Stimulated activated CD8-positive, alpha-beta memory T cell treated with anti-CD3 and anti-CD28 coated beads, Interleukin-12 subunit alpha, Interleukin-12 subunit beta, amount 100 ng/mL, for 4 hours (primary cell): ENCODE data around the gene G0S2.

Experiments
- DNase-seq: peaks from one replicate; pipeline ENCODE4 v3.0.0-alpha.2; 2020; ENCODE audit warnings: low read depth

G0S2 gene, protein sequence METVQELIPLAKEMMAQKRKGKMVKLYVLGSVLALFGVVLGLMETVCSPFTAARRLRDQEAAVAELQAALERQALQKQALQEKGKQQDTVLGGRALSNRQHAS

DNA sequence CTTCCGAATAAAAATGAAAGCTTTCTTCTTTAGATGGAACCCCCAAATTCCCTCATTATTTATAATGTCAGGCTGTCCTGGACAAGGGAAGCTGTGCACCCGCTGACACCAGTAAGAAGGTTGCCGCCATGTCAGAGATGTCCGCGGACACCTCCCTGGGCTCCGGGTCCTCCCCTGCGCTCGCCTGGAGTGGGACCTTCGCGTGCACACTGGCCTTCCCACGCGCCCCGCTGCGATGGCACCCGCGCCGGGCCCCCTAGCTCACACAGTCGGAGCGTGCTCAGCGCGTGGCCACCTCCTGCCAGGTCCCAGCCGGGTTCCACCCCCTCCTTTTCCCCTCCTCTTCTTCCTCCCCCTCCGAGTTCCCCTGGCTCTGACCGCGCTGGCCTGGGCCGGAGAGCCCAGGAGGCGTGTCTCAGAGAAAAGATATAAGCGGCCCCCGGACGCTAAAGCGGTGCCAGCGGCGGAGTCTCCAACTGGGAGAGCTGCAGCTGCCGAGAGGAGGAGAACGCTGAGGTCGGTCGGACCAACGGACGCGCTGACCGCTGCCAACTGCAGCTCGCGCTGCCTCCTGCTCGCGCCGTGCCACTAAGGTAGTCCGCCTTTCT is at the start of gene G0S2:
Gene G0S2, plus strand, starts transcription at position 456 of the 608 bp plus-strand sequence. CDS start 273 bp downstream, outside the sequence.
- no peak for DNase-seq

DNA sequence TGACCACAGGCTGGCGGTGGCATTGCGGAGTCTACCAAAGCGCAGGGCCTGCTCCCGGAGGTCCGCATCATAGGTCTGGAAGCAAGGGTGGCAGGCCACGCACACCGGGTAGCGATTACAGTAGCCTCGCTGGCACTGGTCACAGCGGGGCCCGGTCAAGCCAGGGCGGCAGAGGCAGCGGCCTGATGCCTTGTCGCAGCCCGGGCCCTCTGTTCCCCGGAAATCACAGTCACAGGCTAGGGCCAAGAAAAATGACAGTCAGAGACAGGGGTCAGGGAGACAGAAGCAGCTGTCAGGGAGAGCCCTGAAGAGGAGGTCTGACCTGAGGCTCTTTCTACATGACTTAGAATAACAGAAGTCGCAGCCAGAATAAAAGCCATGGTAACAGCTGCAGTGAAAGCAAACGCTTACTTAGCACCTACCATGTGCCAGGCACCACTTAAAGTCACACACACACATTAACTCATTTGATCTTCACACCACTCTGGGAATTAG is 49.4 kb upstream of the G0S2 start:
- no peak for DNase-seq

DNA sequence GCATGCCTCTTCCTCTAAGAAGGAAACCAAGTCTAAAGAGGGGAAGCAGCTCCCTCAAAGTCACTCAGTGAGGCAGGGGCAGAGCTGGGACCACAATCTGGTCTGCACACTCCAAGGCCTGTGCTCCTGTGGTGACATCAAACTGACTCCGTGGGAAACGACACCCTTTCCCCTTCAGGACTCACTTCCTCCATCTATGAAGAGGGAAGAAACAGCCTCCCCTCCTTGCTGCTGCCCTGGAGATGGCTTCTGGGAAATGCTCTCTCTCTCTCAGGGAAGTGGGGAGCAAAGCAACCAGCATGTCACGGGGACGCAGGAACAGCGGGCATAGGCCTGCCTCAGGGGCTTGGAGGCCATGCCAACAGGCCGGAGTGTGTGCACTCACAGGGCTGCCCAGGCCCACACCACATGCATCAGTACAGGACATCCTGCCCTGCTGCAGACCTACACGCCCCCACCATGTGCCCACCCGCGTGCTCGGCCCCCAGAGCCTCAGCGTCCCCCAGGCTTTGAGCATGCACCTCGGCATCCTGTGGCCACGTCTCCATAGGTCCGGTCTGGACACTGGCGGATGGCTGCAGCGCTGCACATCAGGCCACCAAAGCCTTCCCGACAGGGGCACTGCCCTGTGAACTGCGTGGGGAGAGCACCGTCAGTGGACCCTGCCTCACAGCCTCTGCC is 48.7 kb upstream of the G0S2 start:
- DNase-seq, result no peak

DNA sequence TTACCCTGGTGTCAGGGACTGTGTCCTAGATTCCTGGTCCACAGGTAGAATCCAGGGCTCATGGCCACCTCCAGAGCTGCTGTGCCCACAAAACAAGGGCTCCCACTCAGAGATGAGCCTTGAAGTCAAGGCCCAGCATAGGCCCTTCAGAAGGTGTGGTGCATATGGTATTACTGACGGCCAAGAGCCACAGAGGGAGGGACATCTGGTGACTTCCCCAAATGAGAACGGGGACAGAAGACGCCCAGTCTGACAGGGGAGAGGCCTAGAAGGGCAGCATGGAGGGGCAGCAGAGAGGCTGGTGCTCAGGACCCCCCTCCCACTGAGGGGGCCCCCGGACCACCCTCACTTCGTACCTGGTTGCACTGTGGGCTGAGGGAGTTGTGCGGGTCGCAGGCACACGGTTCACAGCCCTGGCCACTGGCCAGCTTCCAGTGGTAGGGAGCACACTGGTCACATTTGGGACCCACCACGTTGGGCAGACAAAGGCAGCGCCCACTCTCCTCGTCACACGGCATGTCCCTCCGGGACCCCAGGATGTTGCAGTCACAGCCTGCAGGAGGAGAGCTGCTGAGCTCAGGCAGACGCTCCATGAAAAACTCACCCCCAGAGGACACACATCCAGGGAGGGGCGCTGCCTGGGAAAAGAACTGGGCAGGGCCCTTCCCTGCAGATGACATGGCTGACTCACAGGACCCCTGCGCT is 48.0 kb upstream of the G0S2 start:
- no peak for DNase-seq

DNA sequence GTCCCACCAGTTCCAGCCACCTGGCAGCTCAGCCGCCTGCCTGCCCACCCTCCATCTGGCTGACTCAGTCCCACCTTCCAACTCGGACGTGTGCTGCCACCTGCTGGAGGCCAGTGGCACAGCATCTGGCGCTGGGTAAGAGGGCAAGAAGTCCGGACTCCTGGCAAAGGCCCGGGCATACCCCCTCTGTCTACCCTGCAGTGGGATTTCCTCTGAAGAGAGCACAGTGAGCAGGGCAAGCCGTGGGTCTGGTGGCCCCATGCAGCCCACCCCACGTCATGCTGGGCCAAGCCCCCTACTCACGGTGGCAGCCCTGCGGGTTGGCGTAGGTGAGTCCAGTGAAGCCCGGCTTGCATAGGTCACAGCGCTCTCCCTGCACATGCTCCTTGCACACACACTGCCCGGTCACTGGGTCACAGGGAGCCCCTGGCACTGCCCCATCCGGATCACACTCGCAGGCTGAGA is 47.4 kb upstream of the G0S2 start:
- DNase-seq, result peak; percentile 55

DNA sequence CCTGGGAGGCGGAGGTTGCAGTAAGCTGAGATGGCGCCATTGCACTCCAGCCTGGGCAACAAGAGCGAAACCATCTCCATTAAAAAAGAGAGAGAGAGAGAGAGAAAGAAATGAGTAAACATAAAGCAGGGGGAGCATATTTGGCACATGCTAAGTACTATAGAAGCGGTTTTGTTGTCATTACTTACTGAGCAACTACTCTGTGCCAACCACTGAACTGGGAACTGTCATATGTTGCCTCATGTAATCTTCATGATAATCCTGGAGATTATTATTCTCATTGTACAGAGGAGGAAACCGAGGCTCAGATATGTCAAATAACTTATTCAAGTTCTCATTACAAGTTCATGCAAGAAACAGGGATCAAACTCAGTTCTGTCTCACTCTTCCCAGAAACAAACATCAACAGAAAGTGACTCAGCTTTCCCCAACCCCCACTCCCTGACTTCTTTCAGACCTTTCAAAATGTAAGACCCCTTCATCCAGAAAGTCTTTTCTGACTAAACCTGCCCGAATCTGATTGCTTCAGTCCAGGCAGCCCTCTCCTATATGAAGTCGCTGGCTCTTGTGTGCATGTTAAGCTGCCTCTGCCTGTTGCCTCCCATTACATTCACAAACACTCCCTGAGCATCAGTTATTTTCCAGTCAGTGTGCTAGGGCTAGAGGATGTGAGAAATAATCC is 46.5 kb upstream of the G0S2 start:
- no peak for DNase-seq

DNA sequence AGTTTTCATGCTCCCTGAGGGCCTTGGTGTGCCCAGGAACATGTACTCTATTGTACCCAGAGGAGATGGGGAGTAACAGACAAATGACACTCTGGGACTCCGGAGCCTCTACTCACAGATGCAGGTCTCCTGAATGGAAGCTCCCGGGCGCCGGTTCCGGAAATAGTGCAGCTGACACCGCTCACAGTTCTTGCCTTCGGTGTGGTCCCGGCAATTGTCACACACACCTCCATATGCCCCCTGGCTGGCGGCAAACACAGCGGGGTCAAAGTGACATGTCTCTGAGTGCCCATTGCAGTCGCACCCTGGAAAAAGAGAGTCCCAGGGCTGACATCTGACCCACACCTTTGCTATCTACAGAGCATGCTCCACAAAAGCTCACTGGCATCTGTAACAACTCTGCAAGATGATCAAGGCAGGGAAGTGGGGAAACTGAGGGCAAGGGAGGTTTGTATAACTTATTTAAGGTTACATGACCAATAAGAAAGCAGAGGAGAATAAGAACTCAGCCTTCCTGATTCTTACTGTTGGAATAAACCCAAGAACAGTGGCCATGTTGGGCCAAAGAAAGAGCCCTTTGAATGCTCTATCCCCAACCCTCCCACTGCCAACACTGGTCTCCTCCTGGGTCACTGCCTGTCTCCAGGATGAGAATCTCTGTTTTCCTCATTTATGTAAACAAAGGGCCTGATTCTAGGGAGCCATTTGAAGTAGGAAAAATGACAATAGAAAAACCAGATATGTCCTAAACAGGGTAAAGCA is 45.4 kb upstream of the G0S2 start:
- DNase-seq, result no peak

DNA sequence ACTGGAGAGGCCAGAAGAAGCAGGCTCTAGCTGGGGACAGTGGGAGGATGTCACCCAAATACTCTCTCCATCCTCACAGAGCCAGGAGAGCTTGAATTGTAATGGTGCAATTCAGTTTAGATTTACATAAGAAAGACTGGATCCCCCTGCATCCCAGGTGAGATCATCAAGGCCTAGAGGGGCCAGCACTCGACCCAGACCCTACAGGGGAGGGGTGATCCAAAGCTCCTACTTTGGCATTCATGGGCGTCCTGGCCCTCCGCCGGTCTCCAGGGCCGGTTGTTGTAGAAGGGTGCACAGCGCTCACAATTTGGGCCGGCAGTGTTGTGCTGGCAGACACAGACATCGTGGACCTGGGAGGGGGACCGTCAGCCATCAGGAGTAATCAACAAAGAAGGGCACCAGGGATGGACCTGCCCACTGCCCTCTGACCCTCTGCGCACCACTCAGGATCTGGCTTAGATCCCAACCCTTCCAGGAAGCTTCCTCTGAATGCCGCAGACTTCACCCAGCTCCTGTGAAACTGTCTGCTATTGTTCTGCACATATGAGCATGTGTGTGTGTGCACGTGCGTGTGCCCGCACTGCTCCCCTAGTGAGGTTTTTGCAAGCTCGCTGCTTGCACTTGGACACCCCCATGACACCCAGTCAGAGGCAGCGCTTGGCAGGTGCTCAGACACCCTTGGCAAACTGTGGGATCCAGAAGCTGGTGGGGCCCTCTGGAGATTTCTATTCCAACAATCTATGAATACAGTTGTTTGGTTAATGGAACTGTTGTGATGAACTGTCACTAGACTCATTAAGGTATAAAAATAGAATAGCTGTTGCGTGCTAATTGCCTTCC is 44.6 kb upstream of the G0S2 start:
- DNase-seq, result no peak

DNA sequence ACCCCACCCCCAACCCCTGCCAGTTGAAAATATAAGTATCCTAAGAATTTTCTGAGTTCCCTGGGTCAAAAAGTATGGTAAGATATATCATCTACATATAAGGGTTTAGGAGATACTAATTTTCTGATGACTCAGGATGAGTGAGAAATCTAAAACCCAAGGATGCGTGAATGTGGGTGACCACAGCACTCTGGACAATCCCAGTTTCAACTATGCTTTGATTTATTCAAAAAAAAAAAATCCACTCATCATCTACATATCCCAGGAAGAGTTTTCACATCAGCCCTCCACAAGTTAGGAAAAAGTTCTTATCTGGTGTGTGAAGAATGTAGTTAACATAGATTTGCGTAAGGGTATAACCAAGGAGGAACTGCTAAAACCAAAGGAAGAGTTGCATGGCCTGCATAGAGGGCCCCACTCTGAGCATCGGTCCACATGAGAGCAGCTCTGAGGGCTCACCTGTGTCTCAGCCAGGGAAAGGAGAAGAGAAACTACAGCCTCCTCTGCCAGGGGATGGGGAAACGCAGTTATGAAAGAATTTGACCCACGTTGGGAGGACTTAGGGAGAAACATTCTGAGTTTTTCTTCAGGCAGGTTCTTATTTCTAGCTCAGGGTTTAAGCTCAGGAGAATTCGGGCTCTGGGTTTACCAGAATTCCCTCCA is 41.7 kb upstream of the G0S2 start:
- no peak for DNase-seq

DNA sequence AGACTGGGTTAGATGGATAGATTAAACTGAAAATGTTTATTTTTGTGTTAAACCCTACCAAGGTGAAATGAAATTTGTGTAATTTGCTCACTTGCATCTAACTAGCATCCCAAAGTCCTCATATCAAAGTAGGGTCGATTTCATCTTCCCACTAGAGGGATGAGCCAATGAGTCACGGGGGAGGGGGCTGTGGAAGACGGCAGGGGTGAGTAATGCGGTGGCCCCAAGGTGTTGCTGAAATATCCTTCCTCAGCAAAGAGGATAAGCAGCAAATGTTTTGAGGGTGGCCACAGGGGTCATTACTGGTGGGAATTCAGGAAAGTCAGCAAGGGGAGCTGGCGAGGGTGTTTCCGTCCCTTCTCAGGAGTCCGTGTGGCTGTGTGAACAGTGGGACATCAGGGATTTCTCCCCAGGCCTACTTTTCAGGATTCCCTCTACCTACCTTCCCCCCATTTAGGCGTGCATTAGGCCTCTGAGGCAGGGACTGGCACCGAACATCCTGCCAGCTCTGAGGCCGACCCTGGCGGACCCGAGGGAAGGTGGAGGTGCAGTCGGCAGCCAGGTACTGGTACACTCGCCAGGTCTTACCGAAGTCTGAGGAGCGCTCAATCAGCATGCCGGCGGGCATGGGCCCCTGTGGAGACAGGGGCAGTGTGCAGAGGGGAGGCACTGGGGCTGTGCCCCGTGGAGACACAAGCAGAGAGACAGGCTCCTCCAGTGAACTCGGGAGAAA is 41.0 kb upstream of the G0S2 start:
- no peak for DNase-seq

DNA sequence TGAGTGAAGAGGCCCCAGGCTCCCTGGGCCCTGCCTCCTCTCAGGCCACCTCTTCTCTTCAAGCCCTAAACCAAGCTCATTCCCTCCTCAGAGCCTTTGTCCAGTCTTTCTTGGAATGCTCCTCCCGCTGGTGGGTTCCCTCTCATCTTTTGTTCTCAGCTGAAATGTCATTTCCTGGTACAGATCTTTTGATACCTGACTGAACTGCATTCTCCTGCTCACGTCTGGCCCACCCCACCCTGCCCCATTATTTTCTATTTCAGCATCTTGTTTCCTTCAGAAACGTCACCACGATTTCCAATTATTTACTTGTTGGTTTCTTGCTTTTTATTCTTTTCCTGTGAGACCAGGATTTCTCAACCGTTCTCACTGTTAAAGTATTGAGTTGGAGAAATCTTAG is 39.4 kb upstream of the G0S2 start:
- DNase-seq, result no peak

DNA sequence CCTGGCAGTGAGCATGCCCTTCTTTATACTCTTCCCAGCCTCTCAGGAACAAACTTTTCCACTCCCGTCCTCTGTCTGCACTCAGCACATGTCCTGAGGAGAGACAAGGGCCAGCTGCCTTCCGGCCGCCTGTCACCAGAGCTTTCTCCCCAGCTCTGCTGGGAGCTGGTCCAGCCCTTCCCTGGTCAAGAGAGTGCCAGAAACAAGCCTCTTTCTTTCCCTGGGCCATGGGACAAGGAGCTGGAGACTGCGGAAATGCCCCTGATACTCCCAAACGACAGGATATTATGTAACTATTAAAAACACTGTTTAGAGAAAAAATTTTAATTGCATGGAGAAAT is 33.4 kb upstream of the G0S2 start:
- DNase-seq, result no peak

DNA sequence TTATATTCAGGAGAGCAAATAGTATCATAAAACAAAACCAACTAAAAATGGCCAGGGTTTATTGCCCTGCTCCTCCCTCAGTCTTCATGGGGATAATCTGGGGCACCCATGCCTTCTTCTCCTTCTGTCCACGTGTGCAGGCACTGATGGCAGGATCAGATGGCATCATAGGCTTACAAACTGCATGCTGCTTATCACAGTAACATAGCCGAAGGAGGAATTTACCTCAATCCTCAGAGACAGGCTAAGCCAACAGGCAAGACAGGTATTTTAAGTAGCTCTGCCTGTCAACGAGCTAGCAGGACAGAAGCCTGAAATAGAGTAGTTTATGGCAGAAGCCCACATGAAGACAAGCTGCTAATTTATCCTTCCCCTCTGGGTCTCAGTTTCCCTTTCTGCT is 32.4 kb upstream of the G0S2 start:
- DNase-seq, result no peak

DNA sequence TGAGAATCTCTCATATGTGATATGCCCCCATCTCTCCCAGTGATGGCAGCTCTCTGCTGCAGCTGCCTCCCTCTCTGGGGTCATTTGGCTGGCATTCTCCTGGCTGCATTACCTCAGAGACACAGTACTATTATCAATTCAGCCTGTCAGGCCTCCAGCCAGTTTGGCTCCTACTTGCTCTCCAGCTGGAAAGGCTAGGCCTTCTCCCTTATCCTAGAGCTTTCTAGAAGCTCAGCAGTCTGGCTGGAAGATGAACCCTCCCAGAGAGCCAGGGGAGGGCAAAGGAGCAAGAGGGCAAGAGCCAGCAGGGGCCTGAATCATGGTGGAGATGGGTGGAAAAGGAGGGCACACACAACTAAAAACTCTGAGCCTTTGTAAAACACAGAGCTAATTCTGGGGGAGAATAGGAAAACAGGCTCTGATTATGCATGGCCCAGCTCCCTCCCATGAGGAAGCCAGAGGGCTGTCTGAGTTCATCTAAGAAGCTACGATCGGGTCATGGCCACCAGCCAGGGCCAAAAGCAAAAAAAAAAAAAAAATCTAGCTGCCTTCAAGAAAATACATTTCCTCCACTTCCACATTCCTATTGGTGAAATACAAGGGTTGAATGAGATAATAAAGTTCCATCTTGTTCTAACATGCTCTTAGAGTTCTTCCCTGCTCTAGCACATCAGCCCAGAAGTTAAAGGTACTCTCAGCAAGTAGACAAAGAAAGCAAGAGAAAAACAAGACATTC is 31.8 kb upstream of the G0S2 start:
- no peak for DNase-seq

DNA sequence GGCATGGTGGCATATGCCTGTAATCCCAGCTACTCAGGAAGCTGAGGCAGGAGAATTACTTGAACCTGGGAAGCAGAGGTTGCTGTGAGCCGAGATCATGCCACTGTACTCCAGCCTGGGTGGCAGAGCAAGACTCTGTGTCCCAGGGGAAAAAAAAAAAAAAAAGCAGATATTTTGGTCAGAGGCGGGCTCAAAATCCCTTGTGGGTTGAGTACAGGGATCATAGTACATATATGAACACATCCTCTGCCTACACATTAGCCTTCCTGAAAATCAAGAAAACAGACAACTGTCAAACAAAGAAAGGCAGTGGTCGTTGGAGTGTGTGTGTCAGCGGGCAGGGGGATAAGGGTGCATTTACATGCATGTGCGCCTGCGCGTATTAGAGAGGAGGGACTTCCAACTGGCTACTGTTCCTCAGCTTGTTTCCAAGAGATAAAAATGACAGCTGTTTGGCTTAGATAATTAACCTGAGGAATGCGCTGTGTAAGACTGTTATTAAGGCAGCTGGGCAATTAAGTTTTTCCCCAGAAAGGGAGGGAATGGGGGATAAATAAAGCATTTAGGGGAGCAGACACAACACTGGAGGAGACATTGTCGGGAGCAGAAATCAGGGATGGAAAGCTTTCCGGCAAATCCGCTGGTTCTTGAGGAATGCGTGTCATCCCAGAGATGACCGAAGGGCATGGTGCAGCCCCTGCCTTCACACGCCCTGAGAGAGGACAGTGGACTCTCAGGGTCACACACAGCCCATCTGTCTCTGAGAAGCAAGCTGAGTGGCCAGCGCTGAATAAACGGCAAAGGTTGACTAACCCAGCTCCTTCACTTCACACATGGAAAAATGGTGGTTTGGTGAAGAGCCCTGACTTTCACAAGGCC is 29.4 kb upstream of the G0S2 start:
- no peak for DNase-seq

DNA sequence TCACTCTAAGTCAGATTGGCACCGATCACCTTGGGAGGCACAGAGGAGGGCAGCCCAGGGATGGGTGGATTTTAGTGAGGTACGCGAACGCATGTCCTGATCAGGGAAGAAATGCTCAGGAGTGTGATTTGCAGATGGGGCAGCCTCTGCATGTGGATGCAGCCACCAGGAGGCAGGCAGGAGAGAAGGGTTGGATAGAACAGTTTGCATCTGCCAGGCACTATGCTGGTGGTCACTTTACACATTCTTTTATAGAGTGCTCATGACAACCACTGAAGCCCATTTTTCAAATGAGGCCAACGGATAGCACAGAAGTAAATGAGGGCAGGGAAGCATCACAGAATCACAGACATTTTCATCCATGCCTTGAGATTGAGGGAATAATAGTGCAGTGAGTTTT is 28.7 kb upstream of the G0S2 start:
- DNase-seq, result no peak

DNA sequence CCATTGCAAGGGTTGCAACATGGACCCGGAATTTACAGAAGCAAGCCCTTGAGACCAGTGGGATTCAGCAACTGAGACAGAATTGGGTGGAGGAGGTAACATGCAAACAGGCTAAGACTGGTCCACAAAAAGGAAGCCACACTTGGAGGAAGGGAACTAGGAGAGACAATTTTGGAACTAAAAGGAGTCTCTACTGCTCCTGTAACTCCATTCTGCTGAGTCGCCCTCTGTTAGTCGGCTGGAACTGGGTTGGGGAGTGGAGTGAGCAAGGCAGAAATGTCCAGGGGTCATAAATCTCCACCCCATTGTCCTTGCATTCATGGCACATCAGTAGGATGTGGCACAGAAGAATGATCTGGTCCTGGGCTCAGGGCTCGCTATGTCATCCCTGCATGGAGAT is 28.1 kb upstream of the G0S2 start:
- no peak for DNase-seq

DNA sequence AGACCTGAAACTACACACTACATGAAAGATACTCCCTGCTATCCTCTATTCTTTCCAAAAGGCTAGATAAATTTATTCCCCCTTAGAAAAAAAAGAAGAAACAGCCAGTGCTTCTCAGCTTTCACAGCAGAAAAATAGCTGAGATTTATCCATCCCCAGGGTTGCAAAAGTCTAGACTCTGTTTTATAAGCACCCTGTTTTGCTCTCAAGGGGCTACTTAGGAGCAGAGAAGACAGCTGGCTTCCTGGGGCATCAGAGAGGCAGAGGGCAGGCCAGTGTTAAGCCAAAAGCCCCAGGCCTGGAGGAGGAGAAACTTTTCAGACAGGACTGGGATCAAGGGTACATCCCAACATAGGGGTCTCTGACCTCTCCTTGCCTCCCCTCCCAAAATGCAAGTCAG is 26.9 kb upstream of the G0S2 start:
- no peak for DNase-seq
